Omental fat pad (tissue), 4 donors: ENCODE results near the gene CD248. TPM values are rescaled to one million over a fixed set of nuclear protein-coding genes. Genes with fewer than 3 reads are reported as not detected.

Experiments
- ATAC-seq: fragments of 150-250 bp; one replicate; pipeline ENCODE4 v1.9.1; 2016; ENCODE audit warnings: mild to moderate bottlenecking, moderate library complexity; ENCODE audit not compliant: low FRiP score
- DNase-seq: peaks from one replicate; pipeline ENCODE4 v3.0.0-alpha.2; 2019; ENCODE audit warnings: low spot score
- CTCF ChIP-seq, 3 donors: fragments of 450-650 bp; IDR thresholded peaks; one replicate each; pipeline ENCODE4 v1.5.1; 2016 to 2017; ENCODE audit warnings: antibody characterized with exemption in 3 of 3, mild to moderate bottlenecking in 3 of 3, moderate library complexity in 2 of 3
- total RNA-seq, 4 donors: library from RNA; depleted of rRNA; stranded (reverse); fragments of >200 nt; gene quantifications; one replicate each; pipeline ENCODE4 v1.1.0, GENCODE V29; 2016

The CD248 gene
- total RNA-seq, 4 donors from 2014 or later: 43.2 to 107 (median 70.7) TPM

- no peak for TF ChIP-seq CTCF (IDR thresholded peaks at IDR 0.05)
- ATAC-seq (no peak), DNase-seq (no peak)
These were observed 44.2 kb downstream of the CD248 start for GRCh38 chr11:66272596-66272995.

GRCh38 chr11:66271816-66272215 lies 45.0 kb downstream of the CD248 start:
- no peak for TF ChIP-seq CTCF (IDR thresholded peaks at IDR 0.05)
- no peak for ATAC-seq
- DNase-seq: no peak

GRCh38 chr11:66268952-66269905 lies 47.6 kb downstream of the CD248 start:
- no peak for DNase-seq
- TF ChIP-seq CTCF (IDR thresholded peaks at IDR 0.05): no peak
- no peak for ATAC-seq

GRCh38 chr11:66268244-66268951 lies 48.4 kb downstream of the CD248 start, which contains the start of gene RAB1B:
Gene RAB1B, plus strand, starts transcription at chr11:66268639. Its CDS starts 41 bp downstream, at chr11:66268680.
- no peak for TF ChIP-seq CTCF (IDR thresholded peaks at IDR 0.05)
- ATAC-seq (peak; percentile 88), DNase-seq (peak; percentile 98)

- TF ChIP-seq CTCF (IDR thresholded peaks at IDR 0.05): no peak
- ATAC-seq: peak; percentile 80
- DNase-seq: peak; percentile 78
These were observed 49.2 kb downstream of the CD248 start for GRCh38 chr11:66267379-66268243.

- no peak for ATAC-seq
These were observed 49.8 kb downstream of the CD248 start for GRCh38 chr11:66267039-66267378.

More at GRCh38 chr11:66267039-66267378, 49.8 kb downstream of the CD248 start:
- no peak for TF ChIP-seq CTCF (IDR thresholded peaks at IDR 0.05)
- no peak for DNase-seq
